HG02588 (cell line): ENCODE measurements around the gene CHMP1A.

ENCODE experiments used
- ATAC-seq: cut with Tn5 transposase; IDR thresholded peaks from one replicate; pipeline ENCODE4 v1.9.1; 2021; ENCODE audit warnings: mild to moderate bottlenecking, moderate library complexity; ENCODE audit not compliant: unreplicated experiment

The CHMP1A gene

GRCh38 chr16:89629827-89630610 lies 27.5 kb downstream of the CHMP1A start:
- no peak for ATAC-seq

GRCh38 chr16:89624777-89625761 lies 32.4 kb downstream of the CHMP1A start:
- no peak for ATAC-seq

GRCh38 chr16:89623511-89624261 lies 33.8 kb downstream of the CHMP1A start:
- no peak for ATAC-seq

GRCh38 chr16:89621698-89622409 lies 35.7 kb downstream of the CHMP1A start:
- ATAC-seq: no peak

GRCh38 chr16:89621136-89621697 lies 36.3 kb downstream of the CHMP1A start:
- no peak for ATAC-seq

GRCh38 chr16:89620406-89620841 lies 37.1 kb downstream of the CHMP1A start:
- no peak for ATAC-seq

- ATAC-seq: no peak
These were observed 37.7 kb downstream of the CHMP1A start for GRCh38 chr16:89619840-89620239.

- ATAC-seq: no peak
These were observed 39.2 kb downstream of the CHMP1A start for GRCh38 chr16:89618109-89618998.

- ATAC-seq: no peak
These were observed 40.5 kb downstream of the CHMP1A start for GRCh38 chr16:89617036-89617435.

- no peak for ATAC-seq
These were observed 40.9 kb downstream of the CHMP1A start for GRCh38 chr16:89616623-89617022.

GRCh38 chr16:89615596-89616090 lies 41.9 kb downstream of the CHMP1A start:
- ATAC-seq: no peak

GRCh38 chr16:89615176-89615575 lies 42.3 kb downstream of the CHMP1A start:
- no peak for ATAC-seq

- no peak for ATAC-seq
These were observed 43.5 kb downstream of the CHMP1A start for GRCh38 chr16:89613954-89614459.

- no peak for ATAC-seq
These were observed 44.1 kb downstream of the CHMP1A start, which contains the start of gene DPEP1 for GRCh38 chr16:89613231-89613953. Gene DPEP1, plus strand, starts transcription at chr16:89613642. Its CDS starts 16,769 bp downstream, at chr16:89630411.

- no peak for ATAC-seq
These were observed 44.9 kb downstream of the CHMP1A start for GRCh38 chr16:89612415-89613166.

GRCh38 chr16:89610108-89610453 lies 47.4 kb downstream of the CHMP1A start:
- ATAC-seq: no peak
